IMR-90 (cell line): ENCODE data around the gene TRIM25.

Source experiments
- CEBPB ChIP-seq: IDR thresholded peaks from 2 replicates; pipeline ENCODE4 v1.6.1; 2012; ENCODE audit warnings: low read depth, low read length, improper control_type of control experiment
- ELK1 ChIP-seq: fragments of 150-350 bp; IDR thresholded peaks from 2 replicates; pipeline ENCODE4 v1.6.1; 2016; ENCODE audit warnings: low read depth, mild to moderate bottlenecking, low read length, moderate library complexity, borderline replicate concordance
- POLR2A ChIP-seq: IDR thresholded peaks from 2 replicates; pipeline ENCODE4 v1.6.1; 2012; ENCODE audit warnings: mild to moderate bottlenecking, low read depth, low read length

- TF ChIP-seq POLR2A (no peak), CEBPB (no peak), ELK1 (no peak)
Measured at GRCh38 chr17:56899403-56899802, 14.4 kb downstream of the TRIM25 start.
